Stimulated activated CD8-positive, alpha-beta memory T cell treated with anti-CD3 and anti-CD28 coated beads, Interleukin-15, amount 100 ng/mL, for 4 hours (primary cell): ENCODE measurements around the gene TBC1D2B.
A peak's percentile ranks its signal among the peaks of the same experiment; 100 is the strongest.

Source experiments
- DNase-seq, 2 donors: peaks; one replicate each; pipeline ENCODE4 v3.0.0-alpha.2; 2020; ENCODE audit warnings: low read depth in 2 of 2

Gene TBC1D2B

GRCh38 chr15:78034495-78035191, 42.9 kb downstream of the TBC1D2B start:
- DNase-seq, result peak; percentile 46 to 72

GRCh38 chr15:78033864-78034263, 43.6 kb downstream of the TBC1D2B start:
- DNase-seq, result no peak

- no peak for DNase-seq
Observed at GRCh38 chr15:78032671-78033070, 44.8 kb downstream of the TBC1D2B start.

- no peak for DNase-seq
Observed at GRCh38 chr15:78024883-78025282, 52.6 kb downstream of the TBC1D2B start.

GRCh38 chr15:78024519-78024870, 53.0 kb downstream of the TBC1D2B start:
- no peak for DNase-seq

GRCh38 chr15:78023865-78024518, 53.5 kb downstream of the TBC1D2B start:
- no peak for DNase-seq

- no peak for DNase-seq
Observed at GRCh38 chr15:78023081-78023665, 54.3 kb downstream of the TBC1D2B start.

GRCh38 chr15:78021761-78022160, 55.8 kb downstream of the TBC1D2B start:
- no peak for DNase-seq

- DNase-seq, result no peak
Observed at GRCh38 chr15:78020007-78020406, 57.5 kb downstream of the TBC1D2B start.

- no peak for DNase-seq
Observed at GRCh38 chr15:78018946-78019644, 58.4 kb downstream of the TBC1D2B start.

- no peak for DNase-seq
Observed at GRCh38 chr15:78018445-78018844, 59.1 kb downstream of the TBC1D2B start.

GRCh38 chr15:78016860-78017259, 60.7 kb downstream of the TBC1D2B start:
- no peak for DNase-seq

- DNase-seq, result no peak
Observed at GRCh38 chr15:78012643-78013077, 64.9 kb downstream of the TBC1D2B start.

- DNase-seq, result no peak
Observed at GRCh38 chr15:78010067-78010466, 67.4 kb downstream of the TBC1D2B start.

- DNase-seq, result no peak
Observed at GRCh38 chr15:78007964-78008886, 69.3 kb downstream of the TBC1D2B start.

- no peak for DNase-seq
Observed at GRCh38 chr15:78007211-78007931, 70.1 kb downstream of the TBC1D2B start.

- DNase-seq, result no peak
Observed at GRCh38 chr15:78006567-78007205, 70.8 kb downstream of the TBC1D2B start.

- no peak for DNase-seq
Observed at GRCh38 chr15:78004919-78005634, 72.4 kb downstream of the TBC1D2B start.

- no peak for DNase-seq
Observed at GRCh38 chr15:78004222-78004727, 73.2 kb downstream of the TBC1D2B start.
